T-helper 9 cell (primary cell): ENCODE data around the gene AZU1.
A peak's percentile ranks its signal among the peaks of the same experiment; 100 is the strongest.

ENCODE experiments used
- DNase-seq: peaks from one replicate; pipeline ENCODE4 v3.0.0-alpha.2; 2020

The AZU1 gene

DNA sequence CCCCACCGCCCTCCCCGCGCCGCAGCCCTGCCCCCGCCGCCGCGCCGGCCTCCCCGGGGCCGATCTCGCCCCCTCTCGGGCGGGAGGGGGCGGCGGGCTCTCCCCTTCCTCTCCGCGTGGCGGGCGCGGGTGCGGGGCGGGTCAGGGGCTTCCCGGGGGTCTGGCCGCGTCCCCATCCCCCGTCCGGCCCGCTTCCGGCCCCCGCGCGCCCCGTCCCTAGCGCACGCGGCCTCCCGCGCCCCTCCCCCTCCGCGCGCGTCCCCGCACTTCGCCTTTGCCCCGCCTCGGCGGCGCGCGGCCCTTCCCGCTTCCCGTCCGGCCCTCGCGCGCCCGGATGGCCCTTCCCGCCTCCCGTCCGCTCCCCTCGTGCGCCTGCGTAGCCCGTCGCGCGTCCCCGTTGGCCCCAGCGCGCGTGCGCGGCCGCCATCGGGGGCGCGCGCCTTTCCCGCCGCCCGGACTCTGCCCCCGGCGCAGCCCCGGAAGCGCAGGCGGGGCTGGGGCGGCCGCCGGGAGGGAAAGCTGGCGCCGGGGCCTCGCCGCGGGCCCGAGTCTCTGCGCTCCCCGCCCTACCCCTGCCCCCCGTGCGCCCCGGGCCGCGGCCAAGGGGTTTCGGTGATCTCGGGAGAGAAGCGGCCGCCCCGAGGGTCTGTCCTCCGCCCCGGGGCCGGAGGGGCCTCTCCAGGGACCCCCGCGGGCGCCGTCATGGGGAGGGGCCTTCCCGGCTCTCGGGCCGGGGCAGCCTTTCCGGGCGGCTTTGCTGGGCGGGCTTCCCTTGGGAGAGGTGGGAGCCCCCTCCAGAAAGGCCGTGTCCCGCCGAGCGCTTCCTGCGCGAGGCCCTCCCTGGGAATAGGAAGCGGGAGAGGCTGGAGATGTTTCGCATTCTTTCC, 29.9 kb upstream of the AZU1 start:
- peak; percentile 76 for DNase-seq

DNA sequence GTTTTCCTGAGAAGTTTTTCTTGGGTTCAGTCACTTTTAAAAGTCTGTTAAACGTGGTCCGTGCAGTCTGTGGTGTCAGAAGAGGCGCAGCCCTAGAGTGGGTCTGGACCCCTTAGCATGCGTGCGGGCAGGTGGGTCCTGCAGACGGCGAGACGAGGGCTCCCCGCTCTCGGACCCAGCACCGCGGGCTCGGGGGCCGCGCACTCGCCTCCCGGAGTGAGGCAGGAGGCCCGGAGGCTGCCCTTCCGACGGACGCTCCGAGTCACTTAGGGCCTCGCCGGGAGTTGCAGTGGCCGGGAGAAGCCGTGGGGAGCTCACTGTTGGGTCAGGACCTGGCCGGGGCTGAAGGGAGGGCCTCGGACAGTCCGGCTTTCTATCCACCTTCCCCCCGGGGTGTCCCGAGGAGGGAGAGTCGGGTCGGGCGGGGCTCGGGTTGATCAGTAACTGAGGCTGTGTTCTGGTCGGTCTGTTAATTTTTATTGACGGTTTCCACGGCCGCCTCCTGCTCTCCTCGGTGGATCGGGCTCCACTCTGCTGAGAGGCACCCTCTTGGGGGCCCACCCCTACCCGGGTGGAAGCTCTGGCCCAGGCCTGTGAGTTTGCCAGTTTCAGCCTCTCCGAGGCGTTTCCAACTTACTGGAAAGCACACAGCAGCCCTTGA, 29.1 kb upstream of the AZU1 start:
- no peak for DNase-seq

DNA sequence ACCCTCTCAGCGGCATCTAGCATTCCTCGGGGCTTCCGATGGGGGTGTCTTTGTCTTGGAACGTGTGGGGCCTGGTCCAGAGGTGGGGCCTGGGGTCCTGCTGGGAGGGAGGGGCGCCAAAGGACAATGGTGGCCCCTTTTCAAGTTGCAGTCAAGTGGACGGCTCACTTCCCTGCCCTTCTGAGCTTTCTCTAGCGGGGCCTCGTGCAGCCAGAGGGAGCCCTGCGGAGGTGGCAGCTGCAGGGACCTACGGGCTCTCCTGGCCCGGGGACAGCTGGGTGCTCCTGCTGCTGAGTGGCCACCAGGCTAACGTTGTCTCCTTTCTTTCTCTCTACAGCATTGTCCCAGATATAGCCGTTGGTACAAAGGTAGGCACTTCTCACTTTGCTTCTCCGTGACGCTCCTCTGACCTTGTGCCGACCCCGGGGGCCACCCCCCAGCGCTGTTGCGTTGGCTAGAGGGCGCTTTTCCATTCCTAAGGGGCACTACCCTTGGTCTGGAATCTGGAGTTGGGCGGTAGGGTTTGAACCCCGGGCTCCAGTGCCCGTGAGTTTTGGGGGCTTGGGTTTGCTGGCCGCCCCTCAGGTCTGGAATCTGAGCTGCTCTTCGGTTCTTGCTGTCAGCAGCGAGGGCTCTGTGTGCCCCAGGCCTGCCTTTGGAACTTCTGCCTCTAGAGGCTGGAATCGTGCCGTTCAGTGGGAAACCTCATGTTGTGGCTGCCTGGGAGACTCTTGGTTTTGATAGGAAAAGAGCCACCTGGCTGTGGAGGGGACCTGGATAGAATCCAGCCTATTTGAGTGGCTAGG, 28.4 kb upstream of the AZU1 start:
- DNase-seq: no peak

DNA sequence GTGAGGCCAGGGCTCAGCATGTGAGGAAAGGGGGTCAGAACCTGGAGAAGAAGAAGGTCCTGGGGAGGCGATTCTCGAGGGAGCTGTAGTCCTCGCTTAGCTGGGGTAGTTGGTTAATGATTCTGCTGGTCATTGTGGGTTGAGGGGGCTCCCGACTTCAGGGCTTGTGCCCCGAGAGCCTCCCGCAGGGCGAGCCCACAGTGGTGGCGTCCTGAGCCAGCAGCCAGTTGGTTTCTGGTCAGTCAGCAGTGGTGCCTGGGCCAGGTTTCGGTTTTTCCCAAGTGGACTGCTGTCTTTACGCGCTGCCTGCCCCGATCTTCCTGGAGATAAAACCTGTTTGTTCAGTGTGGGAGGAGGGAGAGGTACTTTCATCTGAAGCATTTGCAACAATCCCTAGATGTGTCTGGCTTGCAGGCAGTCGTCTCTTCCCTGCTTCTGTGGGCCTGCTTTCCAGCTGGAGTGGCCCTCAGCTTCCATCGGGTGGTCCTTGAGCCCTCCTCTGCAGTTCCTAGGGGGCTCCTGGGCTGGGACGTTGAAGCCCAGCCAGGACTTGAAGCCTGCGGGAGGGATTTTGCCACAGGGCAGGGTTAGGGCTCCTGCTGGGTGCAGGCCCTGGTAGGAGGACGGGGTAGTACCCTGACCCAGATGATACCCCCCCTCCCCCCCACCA, 27.1 kb upstream of the AZU1 start:
- no peak for DNase-seq

DNA sequence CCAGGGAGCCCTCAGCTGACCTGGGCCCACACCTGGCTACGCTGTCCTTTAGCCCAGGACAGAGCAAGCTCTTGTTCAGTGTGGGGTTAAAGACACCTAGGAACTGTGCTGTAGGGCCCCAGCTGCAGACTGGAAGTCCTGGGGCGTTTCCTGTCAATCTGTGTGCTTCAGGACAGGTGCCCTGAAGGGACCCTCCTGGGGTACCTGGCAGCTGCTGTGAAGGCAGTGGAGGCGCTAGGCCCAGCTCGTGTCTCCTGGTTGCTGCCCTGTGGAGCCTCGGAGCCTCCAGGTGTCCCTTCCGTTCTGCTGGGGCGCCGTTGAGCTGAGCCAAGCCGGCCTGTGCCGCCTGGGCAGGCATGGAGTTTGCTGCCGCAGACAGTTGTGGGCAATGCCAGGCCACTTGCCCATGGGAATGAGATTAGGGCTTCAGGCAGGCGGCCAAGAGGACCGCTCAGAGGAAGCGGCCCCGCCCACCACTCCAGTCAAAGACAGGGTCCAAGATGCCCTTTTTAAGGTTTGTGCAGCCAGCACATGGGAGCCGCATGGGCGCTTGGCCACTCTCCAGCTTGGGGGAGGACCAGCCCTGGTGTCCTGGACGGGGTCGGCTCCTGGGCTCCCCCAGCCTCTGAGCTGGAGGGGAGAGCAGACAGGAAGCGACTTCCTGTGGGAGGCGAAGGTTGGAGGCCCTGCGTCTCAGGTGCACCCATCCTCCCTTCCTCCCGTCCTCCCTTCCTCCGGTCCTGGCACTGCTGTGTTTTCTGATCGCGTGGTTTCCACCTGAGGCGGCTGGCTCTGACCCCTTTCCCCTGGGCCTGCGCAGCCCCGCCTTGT, 26.4 kb upstream of the AZU1 start:
- no peak for DNase-seq

- no peak for DNase-seq
Observed at GRCh38 chr19:801861-802497, 25.7 kb upstream of the AZU1 start.

- DNase-seq: no peak
Observed at GRCh38 chr19:802498-803098, 25.0 kb upstream of the AZU1 start.

DNA sequence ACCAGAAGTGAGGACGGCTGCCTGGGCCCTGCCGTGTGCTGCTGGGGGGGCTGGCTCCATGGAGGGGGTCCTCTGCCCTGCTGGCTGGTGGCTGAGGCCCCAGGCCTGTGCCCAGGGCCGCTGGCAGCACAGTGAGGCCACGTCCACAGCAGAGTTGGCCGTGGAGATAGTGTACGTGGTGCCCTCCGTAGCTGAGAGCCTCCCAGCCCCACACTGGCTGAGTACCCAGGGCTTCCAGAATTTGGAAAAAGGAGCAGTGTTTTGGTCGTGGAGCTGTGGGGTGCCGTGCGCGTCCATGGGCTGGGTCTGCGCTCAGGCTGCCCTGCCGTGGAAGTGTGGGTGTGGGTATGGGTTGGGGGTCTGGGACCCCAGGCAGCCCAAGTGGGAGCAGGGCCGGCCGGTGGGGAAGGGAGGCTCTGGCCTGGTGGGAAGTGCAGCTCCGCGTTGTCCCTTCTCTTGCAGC, 24.5 kb upstream of the AZU1 start:
- no peak for DNase-seq

DNA sequence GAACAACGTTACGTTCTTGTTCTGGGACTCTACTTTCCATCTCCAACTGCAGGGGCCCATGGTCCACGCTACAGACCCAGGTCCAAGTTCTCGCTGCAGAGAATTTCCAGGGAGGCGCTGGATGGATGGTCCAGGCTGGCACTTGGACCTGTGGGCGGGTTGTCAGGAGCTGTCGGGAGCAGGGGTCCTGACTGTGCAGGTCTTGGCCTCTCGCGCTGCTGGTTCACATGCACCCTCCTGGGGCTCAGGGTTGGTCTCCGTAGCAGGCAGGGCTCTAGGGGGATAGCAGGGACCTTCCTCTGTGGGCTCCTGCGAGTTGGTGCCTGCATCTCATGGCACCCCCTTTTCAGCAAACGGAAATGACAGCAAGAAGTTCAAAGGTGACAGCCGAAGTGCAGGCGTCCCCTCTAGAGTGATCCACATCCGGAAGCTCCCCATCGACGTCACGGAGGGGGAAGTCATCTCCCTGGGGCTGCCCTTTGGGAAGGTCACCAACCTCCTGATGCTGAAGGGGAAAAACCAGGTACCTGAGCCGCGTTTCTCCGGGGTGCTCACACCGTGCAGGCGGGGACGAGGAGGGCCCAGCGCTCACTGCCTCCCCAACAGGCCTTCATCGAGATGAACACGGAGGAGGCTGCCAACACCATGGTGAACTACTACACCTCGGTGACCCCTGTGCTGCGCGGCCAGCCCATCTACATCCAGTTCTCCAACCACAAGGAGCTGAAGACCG, 23.8 kb upstream of the AZU1 start:
- DNase-seq: no peak

GRCh38 chr19:804419-805165, 23.0 kb upstream of the AZU1 start:
- DNase-seq: no peak

GRCh38 chr19:805166-805551, 22.5 kb upstream of the AZU1 start:
- no peak for DNase-seq

DNA sequence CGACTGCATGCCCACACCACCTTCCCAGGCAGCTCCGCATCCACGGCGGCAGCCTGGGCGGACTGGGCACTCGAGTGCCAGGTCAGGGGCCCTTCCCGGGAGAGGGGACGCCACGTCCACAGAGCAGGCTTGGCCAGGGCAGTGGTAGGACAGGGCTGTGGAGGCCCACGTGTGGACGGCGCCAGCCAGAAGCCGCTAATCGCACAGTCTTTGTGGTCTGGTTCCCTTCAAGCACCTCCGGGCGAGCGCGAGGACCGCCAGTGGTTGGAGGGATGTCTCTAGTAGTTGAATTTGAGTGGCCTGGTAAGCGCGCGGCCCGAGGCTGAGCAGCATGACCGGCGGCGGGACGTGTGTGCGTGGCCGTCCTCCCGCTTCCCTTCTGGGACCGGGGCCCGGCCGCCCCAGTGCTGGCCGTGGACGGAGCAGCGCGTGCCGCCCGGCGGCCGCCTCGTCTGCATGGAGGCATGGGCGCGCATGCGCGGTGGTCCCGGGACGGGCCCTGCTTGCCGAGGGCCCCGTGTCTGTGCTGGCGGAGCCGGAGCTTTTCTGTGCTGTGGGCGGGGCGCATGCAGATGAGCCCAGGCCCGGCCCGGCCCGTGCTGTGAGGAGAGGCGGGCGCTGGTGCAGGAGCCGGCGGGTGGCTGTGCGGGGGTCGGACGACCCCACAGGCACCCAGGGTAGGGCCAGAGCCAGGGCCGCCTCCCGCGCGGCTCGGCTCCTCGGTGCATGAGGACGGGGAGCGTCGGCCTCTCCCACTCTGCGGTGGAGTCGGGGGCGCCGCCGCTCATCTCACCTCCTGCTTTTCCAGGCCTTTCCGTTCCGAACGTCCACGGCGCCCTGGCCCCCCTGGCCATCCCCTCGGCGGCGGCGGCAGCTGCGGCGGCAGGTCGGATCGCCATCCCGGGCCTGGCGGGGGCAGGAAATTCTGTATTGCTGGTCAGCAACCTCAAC, 21.8 kb upstream of the AZU1 start:
- no peak for DNase-seq

DNA sequence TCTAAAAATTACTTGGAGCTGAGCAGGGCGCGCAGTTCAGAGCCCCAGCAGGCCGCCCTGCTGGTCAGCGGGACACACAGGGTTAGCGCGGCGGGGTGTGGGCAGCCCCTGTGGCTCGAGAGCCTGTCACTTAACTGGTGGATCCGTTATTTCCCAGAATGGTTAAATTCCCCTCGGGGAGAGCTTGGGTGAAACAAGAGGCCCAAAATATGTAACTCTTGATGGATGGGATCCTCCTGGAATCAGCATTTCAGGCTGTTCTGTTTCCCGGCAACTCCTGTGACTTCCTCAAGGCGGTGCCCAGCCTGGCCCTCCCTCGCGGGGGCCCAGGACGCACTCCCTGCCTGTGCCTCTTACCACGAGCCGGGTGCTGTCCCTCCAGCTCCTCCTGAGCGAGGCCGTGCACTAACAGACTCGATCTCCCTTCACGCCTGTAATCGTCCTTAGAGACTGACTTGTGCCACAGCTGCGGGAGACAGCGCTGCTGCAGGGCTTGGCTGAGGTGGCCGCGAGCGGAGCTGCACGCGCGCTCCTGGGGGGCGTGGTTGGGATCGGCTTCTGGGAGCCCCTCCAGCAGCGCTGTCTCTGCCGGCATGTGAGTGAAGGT, 20.7 kb upstream of the AZU1 start:
- no peak for DNase-seq

- DNase-seq: no peak
Observed at GRCh38 chr19:807627-808422, 19.8 kb upstream of the AZU1 start.

GRCh38 chr19:808423-808775, 19.2 kb upstream of the AZU1 start:
- no peak for DNase-seq

GRCh38 chr19:810077-810855, 17.4 kb upstream of the AZU1 start:
- DNase-seq: no peak
